Natural killer cell treated with Interleukin-12 subunit alpha and Interleukin-12 subunit beta and Interleukin-15 and Interleukin-18, amount 100 ng/mL, for 72 hours (primary cell): Measurements from ENCODE around the gene GATA5. TPM values are rescaled to one million over a fixed set of nuclear protein-coding genes. Genes with fewer than 3 reads are reported as not detected.

Experiments used
- ATAC-seq, 2 donors: fragments of 150-1000 bp; cut with Tn5 transposase in 1 of 2; sonication (Bioruptor Pico), chemical (Tn5 transposase) in 1 of 2; 2 replicates each; pipeline ENCODE4 v1.10.0; 2021
- DNase-seq: peaks from one replicate; pipeline ENCODE4 v3.0.0; 2022; ENCODE audit warnings: low spot score
- H3K27ac Mint-ChIP-seq, 2 donors: 1 replicate in 1 of 2; 2 replicates in 1 of 2; pipeline ENCODE4 v1.8.0; 2022; ENCODE audit warnings: mixed read lengths in 2 of 2, mild to moderate bottlenecking in 1 of 2, moderate library complexity in 1 of 2
- H3K27me3 Mint-ChIP-seq, 2 donors: 1 replicate in 1 of 2; 2 replicates in 1 of 2; pipeline ENCODE4 v1.8.0; 2022; ENCODE audit warnings: mixed read lengths in 2 of 2
- H3K36me3 Mint-ChIP-seq: one replicate; pipeline ENCODE4 v1.8.0; 2022; ENCODE audit warnings: mixed read lengths
- H3K4me1 Mint-ChIP-seq, 2 donors: 1 replicate in 1 of 2; 2 replicates in 1 of 2; pipeline ENCODE4 v1.8.0; 2022; ENCODE audit warnings: low read depth in 2 of 2, mixed read lengths in 2 of 2, mild to moderate bottlenecking in 1 of 2
- H3K4me3 Mint-ChIP-seq: one replicate; pipeline ENCODE4 v1.8.0; 2022; ENCODE audit warnings: mixed read lengths
- H3K9me3 Mint-ChIP-seq: 2 replicates; pipeline ENCODE4 v1.8.0; 2022; ENCODE audit warnings: mixed read lengths
- total RNA-seq, 2 donors: library from RNA; stranded (reverse); gene quantifications; one replicate each; pipeline ENCODE4 v1.2.3, GENCODE V29; 2022

Gene GATA5
- total RNA-seq, 2 donors from 2014 or later = not detected

DNA sequence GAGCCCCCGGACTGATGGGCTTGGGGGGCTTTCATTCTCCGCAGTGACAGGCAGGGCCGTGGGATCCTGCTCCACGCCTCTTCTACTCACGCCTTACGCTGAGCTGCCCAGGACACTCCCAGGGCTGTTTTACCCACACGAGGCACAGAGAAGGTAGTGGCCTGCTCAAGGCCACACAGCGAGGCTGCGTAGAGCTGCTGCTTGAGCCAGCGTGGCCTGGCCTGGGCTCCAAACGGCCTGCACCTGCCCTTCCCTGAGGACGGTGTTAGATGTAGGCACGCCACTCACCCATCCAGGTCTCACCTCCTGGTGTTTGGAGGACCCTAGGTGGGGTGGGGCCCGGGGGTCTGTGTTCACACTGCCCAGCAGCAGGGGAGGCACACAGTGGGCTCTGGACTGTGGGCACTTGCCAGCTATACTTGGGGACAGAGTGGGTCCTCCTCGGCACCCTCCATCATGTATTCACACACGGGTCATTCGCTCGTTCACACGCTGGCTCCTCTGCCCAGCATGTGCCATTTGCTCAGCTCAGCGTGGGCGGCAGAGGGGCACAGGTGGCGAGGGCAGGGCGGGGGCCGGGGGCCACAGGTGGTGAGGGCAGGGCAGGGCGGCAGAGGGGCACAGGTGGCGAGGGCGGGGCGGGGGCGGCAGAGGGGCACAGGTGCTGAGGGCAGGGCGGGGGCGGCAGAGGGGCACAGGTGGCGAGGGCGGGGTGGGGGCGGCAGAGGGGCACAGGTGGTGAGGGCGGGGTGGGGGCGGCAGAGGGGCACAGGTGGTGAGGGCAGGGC lies 30.0 kb downstream of the GATA5 start:
- Mint-ChIP-seq H3K4me1 (no peaks in the 10 kb centered on the region), H3K27me3 (peaks cover 0 to 9% of the 10 kb centered on the region in 2 donors), H3K27ac (no peak overlapping the region), H3K9me3 (no peaks in the 10 kb centered on the region), H3K4me3 (no peak overlapping the region), H3K36me3 (no peaks in the 10 kb centered on the region)
- ATAC-seq (no peak), DNase-seq (no peak)

DNA sequence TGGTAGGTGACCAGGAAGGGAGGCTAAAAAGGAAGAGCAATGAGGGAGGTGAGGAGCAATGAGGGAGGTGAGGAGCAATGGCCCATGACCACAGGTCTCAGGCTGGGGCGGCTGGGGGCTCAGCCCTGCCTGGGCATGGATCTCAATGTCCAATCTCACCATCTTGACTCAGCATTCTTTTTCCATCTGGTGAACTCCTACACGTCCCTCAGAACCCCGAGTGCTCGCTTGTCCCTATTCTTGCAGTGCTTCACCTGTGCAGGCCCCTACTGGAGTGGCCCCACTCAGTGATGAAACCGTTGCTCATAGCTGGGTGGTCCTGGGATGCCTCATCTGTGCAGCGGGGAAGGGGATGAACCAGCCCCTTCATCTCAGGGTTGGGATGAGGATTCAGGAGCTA lies 31.5 kb downstream of the GATA5 start:
- H3K4me1 Mint-ChIP-seq = no peaks in the 10 kb centered on the region
- H3K27ac Mint-ChIP-seq = no peak overlapping the region
- H3K27me3 Mint-ChIP-seq = peaks cover 0 to 6% of the 10 kb centered on the region in 2 donors
- no peaks in the 10 kb centered on the region for H3K9me3 Mint-ChIP-seq
- ATAC-seq (no peak), DNase-seq (no peak)
- no peaks in the 10 kb centered on the region for H3K36me3 Mint-ChIP-seq
- H3K4me3 Mint-ChIP-seq = no peak overlapping the region

DNA sequence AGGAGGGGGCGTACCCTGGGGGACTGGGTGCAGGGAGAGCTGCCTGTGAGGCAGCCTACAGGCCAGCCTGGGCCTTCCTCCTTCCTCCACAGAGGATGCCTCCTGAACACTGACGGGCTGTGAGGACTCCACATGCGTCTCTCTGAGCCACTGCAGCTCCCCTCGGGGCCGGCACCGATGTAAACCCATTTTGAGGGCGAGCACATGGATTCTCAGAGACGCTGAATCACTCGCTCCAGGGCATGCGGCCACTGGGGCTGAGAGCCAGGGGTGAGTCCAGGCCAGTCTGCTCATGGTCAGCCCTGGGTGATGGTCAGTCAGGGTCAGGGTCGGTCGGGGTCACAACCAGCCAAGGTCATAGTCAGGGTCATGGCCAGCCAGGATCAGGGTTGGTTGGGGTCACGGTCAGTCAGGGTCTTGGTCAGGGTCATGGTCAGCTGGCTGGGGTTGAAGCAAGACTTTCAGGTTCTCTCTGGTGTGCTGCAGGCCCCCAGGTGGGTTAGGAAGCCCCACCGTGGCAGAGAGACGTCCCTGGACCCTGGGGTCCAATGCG lies 33.7 kb downstream of the GATA5 start:
- Mint-ChIP-seq H3K27ac (no peak overlapping the region), H3K4me3 (no peak overlapping the region), H3K4me1 (no peaks in the 10 kb centered on the region), H3K9me3 (no peaks in the 10 kb centered on the region), H3K27me3 (peaks cover 0 to 6% of the 10 kb centered on the region in 2 donors), H3K36me3 (no peaks in the 10 kb centered on the region)
- ATAC-seq (no peak), DNase-seq (no peak)

DNA sequence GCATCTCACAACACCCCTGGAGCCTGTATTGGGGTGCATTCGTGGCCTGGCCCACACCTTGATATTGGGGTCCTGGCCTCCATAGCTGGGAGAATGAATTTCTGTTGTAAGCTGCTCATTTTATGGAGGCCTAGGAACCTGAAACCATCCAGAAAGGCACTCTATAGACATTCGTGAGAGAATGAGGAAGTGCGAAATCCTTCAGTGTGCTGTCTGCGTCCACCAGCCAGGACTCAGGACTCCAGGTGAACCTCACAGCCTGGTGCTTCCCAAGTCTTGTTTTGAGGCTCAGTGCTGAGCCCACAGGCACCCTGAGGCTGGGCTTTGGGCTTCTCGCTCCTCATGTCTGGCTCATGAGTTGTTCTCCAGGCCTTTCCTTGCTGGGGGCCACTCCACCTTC lies 36.6 kb downstream of the GATA5 start:
- Mint-ChIP-seq H3K27ac (no peak overlapping the region), H3K4me1 (no peaks in the 10 kb centered on the region), H3K9me3 (no peaks in the 10 kb centered on the region), H3K27me3 (peaks cover 10 to 14% of the 10 kb centered on the region in 2 donors), H3K4me3 (no peak overlapping the region), H3K36me3 (no peaks in the 10 kb centered on the region)
- no peak for DNase-seq
- ATAC-seq = no peak

DNA sequence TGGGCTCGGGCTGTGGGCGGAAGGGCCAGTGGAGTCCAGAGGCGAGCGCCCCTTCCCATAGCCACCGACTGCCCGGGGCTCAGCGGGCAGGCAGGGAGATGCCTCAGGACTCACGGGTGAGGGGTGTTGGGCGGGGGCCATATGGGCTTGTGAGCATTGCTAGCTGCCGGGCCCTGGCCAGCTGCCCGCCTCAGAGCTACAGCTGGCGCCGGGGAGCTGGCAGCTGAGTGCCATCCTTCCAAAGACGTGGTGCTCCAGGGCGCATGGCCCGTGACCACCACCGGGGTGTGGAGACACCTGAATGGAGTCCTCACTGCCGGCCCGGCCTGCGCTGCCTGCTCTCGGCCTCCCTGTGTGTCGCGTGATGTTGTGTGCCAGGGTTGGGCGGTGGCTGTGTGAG lies 37.9 kb downstream of the GATA5 start:
- Mint-ChIP-seq H3K36me3 (no peaks in the 10 kb centered on the region), H3K27me3 (peaks cover 16 to 17% of the 10 kb centered on the region in 2 donors), H3K4me3 (no peak overlapping the region), H3K27ac (no peak overlapping the region), H3K4me1 (no peaks in the 10 kb centered on the region), H3K9me3 (no peaks in the 10 kb centered on the region)
- no peak for DNase-seq
- peak in 1 of 2 donors; percentile 3 for ATAC-seq

DNA sequence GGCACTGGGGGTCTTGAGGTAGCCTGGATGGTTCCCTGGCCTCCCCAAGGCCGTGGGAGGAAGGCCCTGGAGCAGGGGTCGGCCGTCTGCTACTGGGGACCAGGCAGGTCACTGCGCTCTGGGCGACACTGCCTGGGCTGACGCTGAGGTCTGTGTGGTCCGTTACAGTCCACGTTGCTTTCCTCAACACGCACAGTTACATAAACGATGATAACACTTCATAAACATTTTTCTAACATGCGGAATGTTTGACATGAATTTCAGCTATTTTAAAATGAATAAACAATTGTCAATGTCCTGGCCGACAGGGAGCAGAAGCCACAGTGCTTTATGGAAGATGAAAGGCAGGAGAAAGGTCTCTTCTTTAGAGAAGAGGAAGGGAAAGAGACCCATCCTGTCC lies 38.3 kb downstream of the GATA5 start:
- no peak for ATAC-seq
- no peaks in the 10 kb centered on the region for H3K4me1 Mint-ChIP-seq
- no peak overlapping the region for H3K27ac Mint-ChIP-seq

DNA sequence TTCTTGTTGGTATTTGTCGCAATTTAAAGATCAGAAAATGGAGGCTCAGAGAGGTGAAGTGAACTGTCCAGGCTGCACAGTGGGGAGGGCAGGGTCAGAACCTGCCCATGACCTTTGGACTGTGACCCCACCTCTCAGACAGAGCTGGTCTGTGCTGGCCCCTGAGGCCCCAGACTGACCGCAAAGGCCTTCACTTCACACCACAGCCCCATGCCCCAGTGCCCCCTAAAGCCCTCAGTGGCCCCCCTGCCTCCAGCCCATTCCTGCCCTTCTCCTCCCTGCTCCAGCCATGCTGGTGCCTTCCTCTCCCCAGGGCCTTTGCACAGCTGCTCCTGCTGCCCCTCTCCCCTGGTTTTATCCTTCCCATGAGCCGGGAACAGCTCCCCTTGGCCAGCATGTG lies 39.1 kb downstream of the GATA5 start:
- DNase-seq = no peak
- ATAC-seq = no peak
- H3K9me3 Mint-ChIP-seq = no peaks in the 10 kb centered on the region
- H3K4me3 Mint-ChIP-seq = no peak overlapping the region
- no peak overlapping the region for H3K27ac Mint-ChIP-seq
- peaks cover 15 to 17% of the 10 kb centered on the region in 2 donors for H3K27me3 Mint-ChIP-seq
- no peaks in the 10 kb centered on the region for H3K36me3 Mint-ChIP-seq
- H3K4me1 Mint-ChIP-seq = no peaks in the 10 kb centered on the region

More for the DNA sequence above, 38.3 kb downstream of the GATA5 start:
- DNase-seq = no peak
- Mint-ChIP-seq H3K36me3 (no peaks in the 10 kb centered on the region), H3K4me3 (no peak overlapping the region), H3K27me3 (peaks cover 15 to 16% of the 10 kb centered on the region in 2 donors), H3K9me3 (no peaks in the 10 kb centered on the region)

DNA sequence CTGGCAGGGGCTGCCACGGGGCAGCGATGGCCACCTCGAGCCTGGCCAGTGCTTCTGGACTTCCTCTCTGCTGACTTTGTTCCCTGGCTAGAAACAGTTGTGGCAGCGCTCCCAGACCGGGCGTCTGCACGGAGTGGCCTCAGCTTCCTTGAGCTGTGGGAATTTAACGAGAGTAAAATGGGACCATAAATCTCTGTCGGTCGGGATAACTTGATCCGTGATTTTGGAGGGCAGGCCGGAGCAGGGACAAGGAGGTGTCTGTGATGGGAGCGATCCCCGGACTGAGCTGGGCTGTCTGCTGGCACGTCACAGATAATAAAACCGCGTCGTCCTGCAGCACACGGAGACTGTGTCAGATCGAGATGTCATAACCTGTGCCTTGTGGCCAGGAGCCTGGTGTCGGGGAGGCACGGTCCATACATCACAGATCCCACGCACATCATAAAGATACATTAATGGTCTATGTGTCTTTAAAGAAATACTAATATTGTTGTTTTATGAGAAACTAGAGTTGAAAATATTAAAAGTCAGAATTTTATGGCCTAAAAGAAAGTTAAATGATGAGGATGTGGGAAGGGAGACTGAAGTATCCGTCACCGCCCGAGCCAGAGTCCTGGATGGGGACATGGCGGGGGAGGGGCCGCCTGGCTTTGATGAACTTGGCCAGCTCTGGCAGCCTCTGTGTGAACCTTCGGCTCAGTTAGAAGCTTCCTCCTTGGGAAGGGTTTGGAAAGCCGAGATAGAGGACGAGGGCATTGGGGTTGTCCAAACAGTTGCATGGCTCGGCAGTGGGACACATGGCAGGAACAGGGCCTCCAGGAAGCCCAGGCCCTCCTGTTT lies 41.9 kb downstream of the GATA5 start:
- DNase-seq (no peak), ATAC-seq (no peak)
- Mint-ChIP-seq H3K27ac (no peak overlapping the region), H3K9me3 (no peaks in the 10 kb centered on the region), H3K4me1 (peaks cover 0 to under 1% of the 10 kb centered on the region in 2 donors), H3K27me3 (peaks cover 15 to 23% of the 10 kb centered on the region in 2 donors), H3K36me3 (no peaks in the 10 kb centered on the region), H3K4me3 (no peak overlapping the region)

DNA sequence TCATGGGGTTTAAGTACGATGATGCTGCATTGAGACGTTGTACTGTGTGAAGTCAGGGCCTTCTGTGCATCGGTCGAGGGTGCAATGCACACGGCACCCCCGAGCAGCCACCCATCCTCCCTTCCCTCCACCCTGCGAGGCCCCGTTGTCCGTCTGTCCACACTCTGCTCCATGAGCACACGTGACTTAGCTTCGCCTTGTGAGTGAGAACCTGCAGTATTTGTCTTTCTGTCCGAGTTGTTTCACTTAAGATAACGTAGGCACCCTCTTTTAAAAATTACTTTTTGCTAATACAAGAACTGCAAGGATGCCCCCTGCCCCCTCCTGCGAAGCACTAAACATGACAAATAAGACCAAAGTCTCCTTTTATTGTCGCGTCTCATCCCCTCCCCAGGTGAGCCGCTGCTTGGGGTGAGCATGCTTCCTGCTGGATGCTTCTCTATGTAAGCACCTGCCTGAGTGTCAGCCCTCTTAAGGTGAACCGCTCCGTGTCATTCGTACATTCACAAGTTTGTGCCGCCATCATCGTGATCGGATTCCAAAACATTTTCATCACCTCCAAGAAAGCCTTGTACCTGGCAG lies 44.8 kb downstream of the GATA5 start:
- DNase-seq (no peak), ATAC-seq (no peak)
- H3K4me3 Mint-ChIP-seq = no peak overlapping the region
- H3K9me3 Mint-ChIP-seq = no peaks in the 10 kb centered on the region
- H3K27ac Mint-ChIP-seq = no peak overlapping the region
- H3K36me3 Mint-ChIP-seq = no peaks in the 10 kb centered on the region
- H3K4me1 Mint-ChIP-seq = peaks cover 0 to 3% of the 10 kb centered on the region in 2 donors
- peaks cover 15 to 23% of the 10 kb centered on the region in 2 donors for H3K27me3 Mint-ChIP-seq

DNA sequence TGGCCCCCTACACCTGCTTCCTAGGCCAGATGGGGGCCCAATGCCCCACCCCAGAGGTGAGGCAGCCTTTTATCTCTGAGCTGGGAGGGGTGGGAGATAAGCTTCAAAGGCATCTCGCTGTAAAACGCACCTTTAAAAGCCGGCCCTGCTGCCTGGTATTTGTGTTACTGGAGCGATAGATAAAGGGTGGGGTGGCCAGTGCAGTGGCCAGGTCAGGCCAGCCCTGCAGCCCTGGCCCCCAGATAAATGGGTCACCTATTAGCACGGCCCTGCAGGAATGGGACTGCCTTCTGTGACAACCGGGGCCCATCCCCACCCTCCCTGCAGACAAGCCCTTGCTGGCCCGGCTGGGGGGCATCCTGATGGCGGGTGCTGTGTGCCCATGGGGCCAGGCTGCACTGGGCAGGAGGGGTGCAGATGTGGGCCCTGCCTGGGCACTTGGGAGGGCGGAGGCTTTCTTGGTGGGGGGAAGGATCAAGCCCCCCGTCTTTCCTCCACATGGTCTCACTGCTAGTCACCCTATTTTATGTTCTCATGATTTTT lies 45.4 kb downstream of the GATA5 start:
- no peaks in the 10 kb centered on the region for H3K36me3 Mint-ChIP-seq
- ATAC-seq = no peak
- H3K27ac Mint-ChIP-seq = no peak overlapping the region

DNA sequence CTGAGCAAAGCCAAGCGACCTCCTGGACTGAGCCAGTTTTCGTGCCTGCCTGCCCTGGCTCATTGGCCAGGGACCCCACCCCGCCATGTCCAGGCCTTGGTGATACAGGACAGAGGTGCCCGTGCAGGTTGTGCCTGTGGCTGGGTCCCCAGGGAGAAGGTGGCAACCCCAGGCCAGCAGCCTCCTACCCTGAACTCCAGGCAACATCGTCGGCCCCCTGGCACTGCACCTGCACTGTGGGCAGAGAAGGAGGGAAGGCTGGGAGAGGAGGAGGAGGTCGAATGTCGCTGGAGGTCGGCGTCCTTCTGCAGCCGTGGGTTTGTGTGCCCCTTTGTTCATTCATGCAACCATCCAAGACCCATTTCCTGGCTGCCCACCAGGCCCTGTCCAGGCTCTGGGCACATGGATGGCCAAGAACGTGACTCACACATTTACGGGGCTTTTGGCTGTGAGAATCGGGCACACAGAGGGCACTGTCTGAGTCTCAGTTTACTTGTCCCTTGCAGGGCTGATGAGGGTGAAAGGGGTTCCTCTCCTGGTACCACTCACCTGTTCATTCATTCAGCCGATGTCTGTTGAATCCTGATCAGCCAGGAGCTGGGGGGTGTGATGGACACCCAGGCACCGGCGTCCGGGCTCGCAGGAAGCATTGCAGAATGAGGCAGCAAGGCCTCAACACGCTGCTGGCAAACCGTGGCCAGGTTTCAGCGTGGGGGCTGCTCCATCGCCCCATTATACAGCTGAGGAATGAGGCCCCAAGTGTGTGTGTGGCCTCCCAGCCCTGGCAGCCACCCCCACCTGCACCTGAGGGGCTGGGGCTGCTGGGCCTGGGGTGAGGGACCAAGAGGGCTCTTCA lies 46.1 kb downstream of the GATA5 start:
- Mint-ChIP-seq H3K4me3 (no peak overlapping the region), H3K27me3 (peaks cover 6 to 17% of the 10 kb centered on the region in 2 donors), H3K27ac (no peak overlapping the region), H3K36me3 (no peaks in the 10 kb centered on the region), H3K4me1 (peaks cover 0 to 3% of the 10 kb centered on the region in 2 donors), H3K9me3 (no peaks in the 10 kb centered on the region)
- ATAC-seq (no peak), DNase-seq (no peak)

More for the DNA sequence above, 45.4 kb downstream of the GATA5 start:
- Mint-ChIP-seq H3K27me3 (peaks cover 12 to 20% of the 10 kb centered on the region in 2 donors), H3K9me3 (no peaks in the 10 kb centered on the region), H3K4me1 (peaks cover 0 to 3% of the 10 kb centered on the region in 2 donors), H3K4me3 (no peak overlapping the region)
- no peak for DNase-seq

DNA sequence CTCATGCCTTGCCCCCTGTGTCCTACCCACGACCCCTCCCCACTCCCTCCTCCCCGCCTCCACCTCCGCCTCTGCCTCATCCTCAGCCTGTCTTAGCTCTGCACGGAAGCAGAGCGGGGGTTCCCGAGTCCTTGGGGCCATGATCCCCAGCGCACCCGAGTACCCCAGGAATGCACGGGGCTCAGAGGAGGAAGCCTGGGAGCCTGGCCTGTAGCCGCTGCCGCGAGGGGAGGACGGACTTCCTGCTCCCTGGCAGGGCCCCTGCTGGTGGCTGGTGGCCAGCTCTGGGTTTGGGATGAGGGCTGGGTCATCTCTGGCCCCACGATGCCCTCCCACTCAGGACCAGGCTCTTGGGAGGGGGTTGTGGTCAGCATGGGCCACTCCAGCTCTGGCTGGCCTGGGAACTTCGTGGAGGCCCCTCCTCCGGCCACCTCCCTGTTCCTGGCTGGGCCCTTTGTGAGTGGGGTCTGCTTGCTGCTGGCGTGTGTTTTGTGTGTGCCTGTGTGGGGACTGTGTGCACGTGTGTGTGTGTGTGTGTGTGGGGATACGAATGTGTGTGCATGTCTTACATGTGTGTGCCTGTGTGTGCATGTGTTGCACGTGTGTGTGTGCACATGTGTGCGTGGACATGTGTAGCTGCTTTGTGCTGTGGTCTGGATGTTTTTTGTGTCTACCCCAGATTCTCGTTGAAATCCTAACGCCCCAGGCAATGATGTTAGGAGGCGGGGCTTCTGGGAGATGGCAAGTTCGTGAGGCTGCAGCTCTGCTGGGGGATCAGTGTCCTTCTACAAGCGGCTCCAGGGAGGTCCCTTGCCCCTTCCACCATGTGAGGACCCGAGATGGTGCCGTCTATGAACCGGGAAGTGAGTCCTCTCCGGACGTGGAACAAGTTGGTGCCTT lies 47.1 kb downstream of the GATA5 start:
- H3K27ac Mint-ChIP-seq = no peak overlapping the region
- peaks cover 0 to 3% of the 10 kb centered on the region in 2 donors for H3K4me1 Mint-ChIP-seq
- no peaks in the 10 kb centered on the region for H3K9me3 Mint-ChIP-seq
- no peak for ATAC-seq
- H3K4me3 Mint-ChIP-seq = no peak overlapping the region
- H3K27me3 Mint-ChIP-seq = peaks cover 1 to 8% of the 10 kb centered on the region in 2 donors
- H3K36me3 Mint-ChIP-seq = no peaks in the 10 kb centered on the region
- no peak for DNase-seq
